ENCODE measurements around the gene DNMT3A. TPM values are rescaled to one million over a fixed set of nuclear protein-coding genes. Genes with fewer than 3 reads are reported as not detected.

DNMT3A gene
- total and polyA plus RNA-seq, 5 experiments from 2014 or later, result 17.9 to 122 (median 31.2) TPM

DNA sequence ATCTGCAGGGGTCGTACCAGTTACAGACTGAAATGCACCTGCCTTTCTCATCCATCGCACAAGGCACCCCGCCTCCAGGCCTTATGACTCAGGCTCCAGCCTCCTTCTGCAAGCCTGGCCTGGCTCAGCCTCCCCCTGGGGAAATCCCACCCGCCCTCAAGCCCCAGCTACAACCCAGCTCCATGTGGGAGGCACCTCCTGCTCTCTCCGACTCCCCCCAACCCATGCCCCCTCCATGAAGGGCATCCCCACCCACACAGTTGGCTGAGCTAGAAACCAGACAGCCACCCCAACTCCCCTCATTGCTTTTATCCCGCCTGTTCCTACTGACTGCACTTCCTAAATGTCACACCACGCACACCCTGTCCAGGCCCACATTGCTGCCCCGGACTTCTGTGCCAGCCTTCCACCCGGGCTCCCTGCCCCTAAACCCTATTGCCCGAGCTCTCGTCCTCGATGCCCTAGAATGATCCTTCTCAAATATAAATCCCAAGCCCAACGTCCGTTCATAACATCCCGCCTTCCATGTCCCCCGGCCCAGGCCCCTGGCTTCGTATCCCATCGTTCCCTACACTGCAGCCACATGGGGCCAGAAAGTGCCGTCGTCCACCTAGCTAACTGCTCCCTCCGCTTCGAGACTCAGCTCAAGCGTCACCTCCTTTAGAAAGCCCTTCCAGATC is 9.9 kb downstream of the DNMT3A start:
- peak overlapping the region in 5 of 10 donors; percentile 13 to 80 (median 38) for H3K4me3 Mint-ChIP-seq

DNA sequence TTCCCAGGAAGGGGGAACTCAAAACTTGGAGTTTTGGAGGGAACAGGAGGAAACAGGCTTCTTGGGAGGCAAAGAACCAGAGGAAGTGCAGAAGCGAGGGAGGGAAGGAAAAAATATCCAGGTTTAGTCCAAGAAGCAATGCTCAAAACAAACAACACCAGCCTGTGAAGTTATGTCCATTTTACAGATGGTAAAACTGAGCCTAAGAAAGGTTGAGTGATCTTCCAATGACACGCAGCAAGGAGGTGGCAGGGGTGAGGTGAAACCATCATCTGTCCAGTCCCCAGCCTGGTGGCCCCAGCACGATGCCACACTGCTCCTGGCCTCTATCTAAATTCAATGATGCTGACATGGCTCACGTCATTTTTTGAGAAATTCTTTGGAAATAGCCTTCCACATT is 10.8 kb downstream of the DNMT3A start:
- DNase-seq (no peak), ATAC-seq (no peak)
- no peaks in the 10 kb centered on the region for H3K27me3 Mint-ChIP-seq
- peaks cover 0 to 16% (median 5%) of the 10 kb centered on the region in 9 donors for H3K9me3 Mint-ChIP-seq
- POLR2A ChIA-PET, result interaction anchor here (1.4 to 1.5 kb wide), 2 partner anchors 9 to 54 kb away, joined by 4 to 5 read pairs; no protein-coding TSS in a partner anchor
- H3K36me3 Mint-ChIP-seq, result peaks cover 14 to 34% (median 20%) of the 10 kb centered on the region in 3 donors
- H3K4me3 Mint-ChIP-seq, result peak overlapping the region in 3 of 10 donors; percentile 2 to 39 (median 16)
- peaks cover 50 to 80% (median 73%) of the 10 kb centered on the region in 4 donors for H3K4me1 Mint-ChIP-seq
- H3K27ac Mint-ChIP-seq, result peak overlapping the region; percentile 13 to 94 (median 61)

More for the DNA sequence above, 9.9 kb downstream of the DNMT3A start:
- DNase-seq, result no peak
- POLR2A ChIA-PET, result interaction anchor here (1.2 to 1.5 kb wide), 3 partner anchors 8 to 55 kb away, joined by 3 to 5 read pairs (median 4); no protein-coding TSS in a partner anchor
- Mint-ChIP-seq H3K27me3 (no peaks in the 10 kb centered on the region), H3K27ac (peak overlapping the region in 9 of 10 donors; percentile 67 to 94 (median 78)), H3K36me3 (peaks cover 9 to 25% (median 12%) of the 10 kb centered on the region in 3 donors), H3K9me3 (peaks cover 0 to 9% (median 0%) of the 10 kb centered on the region in 9 donors), H3K4me1 (peaks cover 54 to 85% (median 77%) of the 10 kb centered on the region in 4 donors)
- no peak for ATAC-seq

DNA sequence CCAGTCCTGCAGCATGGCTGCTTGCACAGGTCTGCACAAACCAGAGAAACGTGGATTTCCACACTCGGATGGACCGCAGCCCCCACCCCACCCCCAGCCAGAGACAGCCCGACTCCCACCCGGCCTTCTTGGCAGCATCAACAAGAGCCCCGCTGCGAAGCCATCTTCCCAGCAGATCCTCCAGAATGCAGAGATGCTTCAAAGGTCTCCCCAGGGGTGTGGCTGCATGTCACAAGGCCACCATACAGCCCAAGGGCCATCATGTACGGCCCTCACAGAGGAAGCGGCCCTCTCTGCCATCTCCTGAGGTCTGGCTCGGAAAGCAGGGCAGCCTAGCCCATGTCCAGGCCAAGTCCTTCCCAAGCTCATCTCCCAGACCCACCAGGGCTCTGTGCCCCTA is 11.5 kb downstream of the DNMT3A start:
- Mint-ChIP-seq H3K27ac (peak overlapping the region in 7 of 10 donors; percentile 15 to 67 (median 46)), H3K4me3 (no peak overlapping the region), H3K9me3 (peaks cover 0 to 17% (median 9%) of the 10 kb centered on the region in 9 donors), H3K36me3 (peaks cover 18 to 37% (median 20%) of the 10 kb centered on the region in 3 donors), H3K4me1 (peaks cover 52 to 80% (median 70%) of the 10 kb centered on the region in 4 donors), H3K27me3 (no peaks in the 10 kb centered on the region)
- ATAC-seq (no peak), DNase-seq (no peak)
- POLR2A ChIA-PET, result interaction anchor here (1.4 to 1.8 kb wide), 2 partner anchors 14 to 54 kb away, joined by 4 read pairs; no protein-coding TSS in a partner anchor

DNA sequence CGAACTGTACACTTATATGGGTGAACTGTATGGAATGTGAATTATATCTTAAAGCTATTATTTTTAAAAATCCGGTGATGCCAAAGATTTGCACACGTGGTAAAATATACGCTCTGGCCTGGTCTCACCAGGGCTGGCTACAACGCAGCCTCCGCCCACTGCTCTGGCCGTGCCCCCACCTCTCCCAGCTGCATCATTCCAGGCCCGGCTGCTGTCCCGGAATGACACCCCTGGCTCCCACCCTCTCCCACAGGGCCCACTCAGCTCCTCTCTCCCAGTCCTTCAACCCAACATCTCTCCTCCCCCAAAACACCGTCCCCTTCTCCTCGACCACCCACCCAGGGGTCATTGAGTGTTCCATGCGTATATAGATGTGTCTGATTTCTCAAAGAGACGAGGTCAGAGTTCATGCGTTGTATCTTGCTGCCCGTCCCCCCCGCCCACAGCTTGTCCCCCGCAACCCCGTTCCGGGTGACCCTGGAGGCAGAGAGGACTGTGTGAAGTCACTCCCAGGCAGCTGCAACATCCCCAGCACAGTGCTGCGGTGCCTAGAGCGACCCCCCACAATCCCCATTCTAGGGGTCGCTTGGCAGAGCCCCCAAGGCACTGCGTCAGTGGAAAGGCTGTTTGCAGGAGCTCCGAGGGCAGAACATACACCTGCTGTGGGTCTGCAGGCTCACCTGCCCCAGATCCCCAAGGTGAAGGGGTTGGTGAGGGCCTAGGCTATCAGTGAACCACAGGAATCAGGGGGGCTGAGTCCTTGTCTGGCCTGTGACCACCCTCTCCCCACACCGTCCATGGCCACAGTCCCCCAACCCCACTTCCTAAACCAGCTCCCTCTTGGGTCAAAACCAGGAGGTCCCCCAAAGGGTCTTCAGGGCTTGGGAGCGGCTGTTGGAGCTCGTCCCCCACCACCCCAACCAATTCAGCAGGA is 13.3 kb downstream of the DNMT3A start:
- H3K27me3 Mint-ChIP-seq, result no peaks in the 10 kb centered on the region

DNA sequence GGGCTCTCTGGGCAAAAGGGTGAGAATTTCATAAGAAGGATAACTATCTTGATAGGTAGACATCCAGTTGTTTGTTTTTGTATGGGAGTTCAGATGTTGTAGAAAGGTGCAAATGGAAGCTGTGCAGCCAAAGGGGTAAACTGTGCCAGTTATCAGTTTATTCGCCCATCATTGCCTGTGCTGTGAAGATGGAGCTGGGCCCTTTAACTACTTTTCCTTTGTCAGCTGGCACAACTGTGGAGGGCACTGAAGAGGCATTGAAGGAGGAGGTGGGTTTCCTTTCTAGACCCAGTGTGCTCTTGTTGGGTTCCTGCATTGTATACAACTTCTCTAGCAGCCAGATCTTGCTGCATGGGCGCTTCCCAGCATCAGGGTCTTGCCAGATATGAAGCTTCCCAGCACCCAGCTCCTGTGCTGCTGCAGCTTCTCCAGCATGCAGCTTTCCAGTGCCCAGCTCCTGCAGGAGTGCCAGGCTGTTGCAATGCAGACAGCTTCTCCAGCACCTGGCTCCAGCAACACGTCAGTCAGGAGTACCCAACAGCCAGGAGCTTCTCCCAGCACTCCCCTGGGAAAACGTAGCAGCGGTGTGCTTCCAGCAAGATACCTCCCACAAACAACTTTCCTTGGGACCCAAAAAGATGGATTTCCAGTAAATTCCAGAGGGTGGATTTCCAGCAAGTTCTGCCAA is 15.3 kb downstream of the DNMT3A start:
- Mint-ChIP-seq H3K36me3 (peaks cover 18 to 37% (median 20%) of the 10 kb centered on the region in 3 donors), H3K4me1 (peaks cover 42 to 77% (median 68%) of the 10 kb centered on the region in 4 donors), H3K27me3 (no peaks in the 10 kb centered on the region), H3K27ac (peak overlapping the region in 8 of 10 donors; percentile 8 to 67 (median 47)), H3K9me3 (peaks cover 0 to 17% (median 9%) of the 10 kb centered on the region in 9 donors), H3K4me3 (no peak overlapping the region)
- DNase-seq, result no peak
- POLR2A ChIA-PET, result interaction anchor here (0.8 to 2.3 kb wide), 6 partner anchors 9 to 32 kb away, joined by 3 to 9 read pairs (median 3); partner anchors contain the start of gene DNMT3A
- ATAC-seq, result no peak

More for the DNA sequence above, 13.3 kb downstream of the DNMT3A start:
- ATAC-seq, result no peak
- no peak overlapping the region for H3K4me3 Mint-ChIP-seq
- H3K4me1 Mint-ChIP-seq, result peaks cover 41 to 77% (median 68%) of the 10 kb centered on the region in 4 donors
- H3K9me3 Mint-ChIP-seq, result peaks cover 0 to 17% (median 9%) of the 10 kb centered on the region in 9 donors
- peak overlapping the region in 4 of 10 donors; percentile 32 to 76 (median 67) for H3K27ac Mint-ChIP-seq
- peaks cover 18 to 37% (median 20%) of the 10 kb centered on the region in 3 donors for H3K36me3 Mint-ChIP-seq
- no peak for DNase-seq
- POLR2A ChIA-PET, result interaction anchor here (0.6 to 2.3 kb wide), 5 partner anchors 9 to 535 kb away, joined by 3 to 10 read pairs (median 8); partner anchors contain the start of genes CENPO and PTRHD1

DNA sequence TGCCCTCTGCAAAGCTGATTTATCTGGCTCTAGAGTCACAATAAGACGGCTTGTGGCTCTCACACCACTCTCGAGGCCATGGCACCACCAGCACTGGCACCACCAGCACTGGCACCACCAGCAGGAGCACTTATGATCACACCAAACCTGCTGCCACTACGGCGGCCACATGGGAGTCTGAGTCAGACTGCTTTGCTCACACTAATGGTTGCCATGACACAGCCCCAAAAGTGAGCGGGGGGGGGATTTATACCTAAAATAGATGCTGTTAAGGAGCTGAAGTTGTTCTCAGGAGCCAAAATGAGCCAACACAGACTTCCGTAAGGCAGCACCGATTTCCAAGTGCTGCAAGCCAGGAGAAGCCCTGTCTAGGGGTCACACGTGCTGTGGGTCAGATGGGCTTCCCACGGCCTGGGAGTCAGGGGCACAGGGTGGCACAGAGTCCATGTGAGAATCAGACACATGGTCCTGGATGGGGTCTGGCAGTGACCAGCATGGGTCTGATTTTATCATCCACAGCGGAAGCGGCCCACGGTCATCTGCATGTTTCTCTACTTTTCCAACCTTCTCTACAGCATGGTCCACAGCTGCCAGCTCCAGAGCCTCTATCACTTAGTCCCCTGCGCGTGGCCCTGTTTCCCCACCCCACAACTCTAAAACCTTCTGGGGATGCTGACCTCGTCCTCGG is 16.7 kb downstream of the DNMT3A start:
- H3K4me1 Mint-ChIP-seq, result peaks cover 42 to 69% (median 62%) of the 10 kb centered on the region in 4 donors

DNA sequence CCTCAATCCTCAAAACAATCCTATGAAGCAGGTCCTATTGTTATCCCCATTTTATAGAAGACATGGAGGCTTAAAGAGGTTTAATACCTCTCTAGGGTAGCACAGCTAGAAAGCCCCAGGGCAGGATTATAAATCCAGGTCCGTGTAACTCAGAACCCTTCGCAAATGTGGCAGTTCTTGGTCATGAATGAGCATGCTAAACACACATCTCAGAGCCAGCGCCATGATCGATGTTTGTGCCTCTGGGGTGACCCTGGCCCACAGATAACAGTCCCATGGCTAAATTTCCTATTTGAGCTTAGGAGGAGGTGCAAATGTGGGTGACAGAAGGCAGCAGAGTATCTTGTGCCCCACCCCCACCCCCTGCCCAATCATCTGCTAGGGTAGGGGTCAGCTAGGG is 17.5 kb downstream of the DNMT3A start:
- peaks cover 41 to 67% (median 60%) of the 10 kb centered on the region in 4 donors for H3K4me1 Mint-ChIP-seq
- ATAC-seq (no peak), DNase-seq (no peak)
- H3K4me3 Mint-ChIP-seq, result peak overlapping the region in 5 of 10 donors; percentile 3 to 91 (median 20)
- POLR2A ChIA-PET, result interaction anchor here (0.7 to 3.3 kb wide), 5 partner anchors 9 to 53 kb away, joined by 3 to 21 read pairs (median 3); no protein-coding TSS in a partner anchor
- H3K27ac Mint-ChIP-seq, result peak overlapping the region in 9 of 10 donors; percentile 71 to 92 (median 84)
- H3K27me3 Mint-ChIP-seq, result no peaks in the 10 kb centered on the region
- H3K9me3 Mint-ChIP-seq, result peaks cover 0 to 17% (median 9%) of the 10 kb centered on the region in 9 donors
- peaks cover 18 to 38% (median 20%) of the 10 kb centered on the region in 3 donors for H3K36me3 Mint-ChIP-seq

More for the DNA sequence above, 16.7 kb downstream of the DNMT3A start:
- DNase-seq (no peak), ATAC-seq (no peak)
- Mint-ChIP-seq H3K9me3 (peaks cover 0 to 17% (median 9%) of the 10 kb centered on the region in 9 donors), H3K4me3 (peak overlapping the region in 2 of 10 donors; percentile 19 to 37), H3K36me3 (peaks cover 18 to 35% (median 20%) of the 10 kb centered on the region in 3 donors), H3K27ac (peak overlapping the region in 7 of 10 donors; percentile 19 to 92 (median 57)), H3K27me3 (no peaks in the 10 kb centered on the region)
- POLR2A ChIA-PET, result interaction anchor here (0.8 to 3.3 kb wide), 3 partner anchors 10 to 48 kb away, joined by 3 to 21 read pairs (median 10); no protein-coding TSS in a partner anchor

DNA sequence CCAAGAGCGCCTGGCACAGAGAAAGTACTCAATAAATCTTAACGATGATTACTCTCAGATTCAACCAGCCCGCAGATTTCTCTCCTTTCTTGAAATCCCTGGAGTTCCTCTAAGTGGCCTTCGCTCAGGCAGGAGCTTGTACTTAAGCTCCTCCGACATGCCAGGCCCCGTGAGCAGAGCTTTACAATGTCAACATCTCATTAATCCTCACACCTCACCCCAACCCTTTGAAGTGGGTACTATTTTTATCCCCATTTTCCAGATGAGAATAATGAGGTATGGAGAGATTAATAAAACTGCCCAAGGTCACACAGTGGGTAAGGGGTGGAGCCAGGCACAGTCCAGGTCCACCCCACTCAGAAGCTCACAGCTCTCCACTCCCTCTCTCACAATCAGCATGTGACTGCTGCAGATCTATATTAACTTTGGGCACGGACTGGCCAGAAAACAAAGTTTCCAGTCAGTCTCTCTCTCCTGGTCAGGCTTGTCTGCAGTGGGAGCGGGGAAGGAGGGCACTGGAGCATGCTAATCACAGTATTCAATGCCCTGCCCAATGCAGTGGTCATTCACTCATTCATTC is 18.0 kb downstream of the DNMT3A start:
- no peaks in the 10 kb centered on the region for H3K27me3 Mint-ChIP-seq
- peaks cover 0 to 17% (median 9%) of the 10 kb centered on the region in 9 donors for H3K9me3 Mint-ChIP-seq
- DNase-seq (no peak), ATAC-seq (no peak)
- H3K36me3 Mint-ChIP-seq, result peaks cover 18 to 38% (median 20%) of the 10 kb centered on the region in 3 donors
- H3K4me1 Mint-ChIP-seq, result peaks cover 42 to 68% (median 61%) of the 10 kb centered on the region in 4 donors
- POLR2A ChIA-PET, result interaction anchor here (0.7 to 3.3 kb wide), 4 partner anchors 9 to 54 kb away, joined by 3 to 21 read pairs (median 6); no protein-coding TSS in a partner anchor
- H3K4me3 Mint-ChIP-seq, result peak overlapping the region in 9 of 10 donors; percentile 3 to 91 (median 38)
- peak overlapping the region; percentile 54 to 92 (median 82) for H3K27ac Mint-ChIP-seq

DNA sequence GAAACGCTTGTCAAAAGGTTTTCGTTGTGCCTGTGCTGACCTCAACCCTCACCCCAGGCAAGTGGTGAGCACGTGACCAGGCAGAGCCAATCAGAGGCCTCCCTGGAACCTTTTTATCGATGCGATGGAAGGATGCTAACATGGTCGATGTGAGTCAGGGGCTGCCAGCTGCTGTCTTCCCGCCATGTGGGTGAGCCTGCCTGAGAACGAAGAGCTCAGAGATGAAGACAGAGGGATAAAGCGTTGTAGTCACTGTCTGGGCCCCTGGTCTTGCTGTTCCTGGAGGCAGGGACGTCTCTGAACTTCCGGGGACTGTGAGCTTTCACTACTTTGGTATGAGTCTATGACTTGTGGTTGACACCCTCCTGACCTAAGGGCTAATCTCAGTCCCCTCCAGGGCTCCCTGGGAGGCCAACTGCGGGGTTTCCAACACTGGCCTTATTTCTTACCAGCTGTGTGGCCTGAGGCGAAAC is 18.6 kb downstream of the DNMT3A start:
- POLR2A ChIA-PET, result interaction anchor here (0.5 to 3.3 kb wide), 5 partner anchors 8 to 504 kb away, joined by 3 to 21 read pairs (median 9); no protein-coding TSS in a partner anchor
- peak in 1 of 2 donors; percentile 35 for ATAC-seq
- Mint-ChIP-seq H3K27ac (peak overlapping the region in 9 of 10 donors; percentile 71 to 92 (median 84)), H3K4me3 (peak overlapping the region in 9 of 10 donors; percentile 30 to 91 (median 48)), H3K36me3 (peaks cover 18 to 36% (median 20%) of the 10 kb centered on the region in 3 donors), H3K4me1 (peaks cover 41 to 67% (median 60%) of the 10 kb centered on the region in 4 donors), H3K27me3 (no peaks in the 10 kb centered on the region), H3K9me3 (peaks cover 0 to 17% (median 9%) of the 10 kb centered on the region in 9 donors)
- DNase-seq, result no peak

DNA sequence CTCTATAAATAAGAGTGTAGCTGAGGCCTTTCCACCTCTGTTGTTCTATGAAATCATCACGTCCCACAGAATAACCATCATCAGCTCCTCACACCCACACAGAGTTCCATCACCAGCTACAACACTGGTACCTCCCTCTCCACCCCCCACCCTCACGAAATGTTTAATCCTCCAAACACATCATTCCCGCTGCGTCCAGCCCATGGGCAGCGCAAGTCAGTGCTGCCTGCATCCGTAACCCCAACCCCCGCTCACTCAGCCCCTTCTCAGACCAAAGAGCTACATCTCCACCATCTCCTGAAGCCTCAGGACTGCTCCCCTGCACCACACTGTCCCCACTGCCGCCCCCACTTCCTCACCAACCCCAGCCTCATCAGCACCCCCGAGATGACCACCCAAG is 19.4 kb downstream of the DNMT3A start:
- ATAC-seq (peak in 1 of 2 donors; percentile 25), DNase-seq (no peak)
- Mint-ChIP-seq H3K4me3 (peak overlapping the region in 5 of 10 donors; percentile 19 to 91 (median 43)), H3K36me3 (peaks cover 12 to 30% (median 13%) of the 10 kb centered on the region in 3 donors), H3K27ac (peak overlapping the region; percentile 68 to 92 (median 83)), H3K4me1 (peaks cover 38 to 67% (median 58%) of the 10 kb centered on the region in 4 donors), H3K27me3 (no peaks in the 10 kb centered on the region), H3K9me3 (peaks cover 0 to 12% (median 9%) of the 10 kb centered on the region in 9 donors)
- POLR2A ChIA-PET, result interaction anchor here (0.5 to 3.3 kb wide), 3 partner anchors 7 to 504 kb away, joined by 3 to 21 read pairs (median 9); no protein-coding TSS in a partner anchor
